ENCODE data around the gene HGFAC. TPM values are rescaled to one million over a fixed set of nuclear protein-coding genes. Genes with fewer than 3 reads are reported as not detected.
A peak's percentile ranks its signal among the peaks of the same experiment; 100 is the strongest.

HGFAC gene
- total RNA-seq, 6 donors from 2014 or later, result 0.20 to 1.1 (median 0.49) TPM; not detected in 1

- H3K4me1 ChIP-seq, result no peaks in the 10 kb centered on the region
- H3K27ac ChIP-seq, result no peak overlapping the region
- no peak for TF ChIP-seq EP300 (IDR thresholded peaks at IDR 0.05)
- no peak for TF ChIP-seq POLR2A (IDR thresholded peaks at IDR 0.05)
- no peak for TF ChIP-seq POLR2AphosphoS5 (IDR thresholded peaks at IDR 0.05)
- 87 to 100% methylated on average over 3 to 37 of the region's 55 CpGs for WGBS, 2 donors
- no peak overlapping the region for H3K4me3 ChIP-seq
- peak in 1 of 2 donors; percentile 84 for DNase-seq
- H3K36me3 ChIP-seq, result no peaks in the 10 kb centered on the region
- H3K9me3 ChIP-seq, result no peaks in the 10 kb centered on the region
- no peak for ATAC-seq (ENCODE audit: low FRiP score in 2 of 2)
- H3K27me3 ChIP-seq, result peaks cover 0 to 7% (median 0%) of the 10 kb centered on the region in 4 donors
Measured at GRCh38 chr4:3492741-3493719, 51.3 kb downstream of the HGFAC start.

- Histone ChIP-seq H3K27me3 (peaks cover 0 to 7% (median 0%) of the 10 kb centered on the region in 4 donors), H3K4me3 (no peak overlapping the region), H3K36me3 (no peaks in the 10 kb centered on the region), H3K27ac (no peak overlapping the region), H3K9me3 (no peaks in the 10 kb centered on the region), H3K4me1 (no peaks in the 10 kb centered on the region)
- 65 to 100% methylated on average over 1 to 20 of the region's 20 CpGs for WGBS, 2 donors
- ATAC-seq (ENCODE audit: low FRiP score in 2 of 2), result no peak
- no peak for TF ChIP-seq CTCF (IDR thresholded peaks at IDR 0.05)
- TF ChIP-seq POLR2AphosphoS5 (IDR thresholded peaks at IDR 0.05), result no peak
- no peak for TF ChIP-seq EP300 (IDR thresholded peaks at IDR 0.05)
- TF ChIP-seq POLR2A (IDR thresholded peaks at IDR 0.05), result no peak
- DNase-seq, result peak in 1 of 2 donors; percentile 76
Measured at GRCh38 chr4:3493720-3494461, 52.1 kb downstream of the HGFAC start.

GRCh38 chr4:3494462-3494871 is 52.7 kb downstream of the HGFAC start:
- Histone ChIP-seq H3K27me3 (peaks cover 0 to 7% (median 0%) of the 10 kb centered on the region in 4 donors), H3K9me3 (no peaks in the 10 kb centered on the region), H3K36me3 (no peaks in the 10 kb centered on the region), H3K27ac (no peak overlapping the region), H3K4me3 (no peak overlapping the region), H3K4me1 (no peaks in the 10 kb centered on the region)
- WGBS, 2 donors, result 31 to 43% methylated on average over 10 to 12 of the region's 15 CpGs
- DNase-seq (peak in 1 of 2 donors; percentile 66), ATAC-seq (ENCODE audit: low FRiP score in 2 of 2) (no peak)
- TF ChIP-seq EP300 (IDR thresholded peaks at IDR 0.05) (no peak), POLR2A (IDR thresholded peaks at IDR 0.05) (no peak), CTCF (IDR thresholded peaks at IDR 0.05) (no peak), POLR2AphosphoS5 (IDR thresholded peaks at IDR 0.05) (no peak)

GRCh38 chr4:3495204-3495975 is 53.6 kb downstream of the HGFAC start:
- TF ChIP-seq EP300 (IDR thresholded peaks at IDR 0.05) (no peak), CTCF (IDR thresholded peaks at IDR 0.05) (no peak), POLR2AphosphoS5 (IDR thresholded peaks at IDR 0.05) (no peak), POLR2A (IDR thresholded peaks at IDR 0.05) (no peak)
- Histone ChIP-seq H3K27me3 (peaks cover 0 to 7% (median 0%) of the 10 kb centered on the region in 4 donors), H3K9me3 (no peaks in the 10 kb centered on the region), H3K4me1 (no peaks in the 10 kb centered on the region), H3K27ac (no peak overlapping the region), H3K4me3 (no peak overlapping the region), H3K36me3 (peaks cover 0 to 3% (median 1%) of the 10 kb centered on the region in 4 donors)
- ATAC-seq (ENCODE audit: low FRiP score in 2 of 2) (no peak), DNase-seq (peak in 1 of 2 donors; percentile 76)
- WGBS, 2 donors, result 73 to 81% methylated on average over 9 to 27 of the region's 28 CpGs

Data from upper lobe of left lung (tissue), 6 donors.